ENCODE measurements around the gene UBE2J2. TPM values are rescaled to one million over a fixed set of nuclear protein-coding genes. Genes with fewer than 3 reads are reported as not detected.

UBE2J2 gene
- total RNA-seq, 4 donors from 2014 or later: 33.0 to 58.4 (median 36.2) TPM

- no peak overlapping the region for H3K27ac ChIP-seq
Observed at GRCh38 chr1:1232796-1233566, 40.7 kb downstream of the UBE2J2 start.

DNA sequence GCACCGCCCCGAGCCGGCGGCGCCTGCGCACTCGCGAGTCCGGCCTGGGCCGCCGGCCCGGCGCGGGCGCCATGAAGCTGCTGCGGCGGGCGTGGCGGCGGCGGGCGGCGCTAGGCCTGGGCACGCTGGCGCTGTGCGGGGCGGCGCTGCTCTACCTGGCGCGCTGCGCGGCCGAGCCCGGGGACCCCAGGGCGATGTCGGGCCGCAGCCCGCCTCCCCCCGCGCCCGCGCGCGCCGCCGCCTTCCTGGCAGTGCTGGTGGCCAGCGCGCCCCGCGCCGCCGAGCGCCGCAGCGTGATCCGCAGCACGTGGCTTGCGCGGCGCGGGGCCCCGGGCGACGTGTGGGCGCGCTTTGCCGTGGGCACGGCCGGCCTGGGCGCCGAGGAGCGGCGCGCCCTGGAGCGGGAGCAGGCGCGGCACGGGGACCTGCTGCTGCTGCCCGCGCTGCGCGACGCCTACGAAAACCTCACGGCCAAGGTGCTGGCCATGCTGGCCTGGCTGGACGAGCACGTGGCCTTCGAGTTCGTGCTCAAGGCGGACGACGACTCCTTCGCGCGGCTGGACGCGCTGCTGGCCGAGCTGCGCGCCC is 41.4 kb downstream of the UBE2J2 start, which contains the start of gene B3GALT6:
B3GALT6 (plus strand) TSS at position 30 of the 588 bp plus-strand sequence; CDS start at position 72, 42 bp downstream.
- Histone ChIP-seq H3K4me3 (replicated peaks in 1 of 3) (peak within 1 kb of the TSS; percentile 85 to 98 (median 96)), H3K27me3 (no peaks in the 10 kb centered on the region), H3K4me1 (peaks cover 18 to 36% of the 10 kb centered on the region in 2 donors), H3K27ac (peak within 1 kb of the TSS; percentile 48 to 80 (median 73)), H3K36me3 (peaks cover 14 to 16% of the 10 kb centered on the region in 2 donors), H3K9me3 (no peaks in the 10 kb centered on the region)
- DNase-seq: peak in 1 of 2 donors; percentile 11
- intact Hi-C loops (cut with DNase I): no loop called here
- WGBS, 2 donors: 28% methylated on average over 5 of the region's 100 CpGs; no CpG with 5 or more reads in 1 of the 2 donors
- peak in 1 of 2 donors; percentile 70 for TF ChIP-seq POLR2A (IDR thresholded peaks at IDR 0.05)
- TF ChIP-seq, protein P1, sequence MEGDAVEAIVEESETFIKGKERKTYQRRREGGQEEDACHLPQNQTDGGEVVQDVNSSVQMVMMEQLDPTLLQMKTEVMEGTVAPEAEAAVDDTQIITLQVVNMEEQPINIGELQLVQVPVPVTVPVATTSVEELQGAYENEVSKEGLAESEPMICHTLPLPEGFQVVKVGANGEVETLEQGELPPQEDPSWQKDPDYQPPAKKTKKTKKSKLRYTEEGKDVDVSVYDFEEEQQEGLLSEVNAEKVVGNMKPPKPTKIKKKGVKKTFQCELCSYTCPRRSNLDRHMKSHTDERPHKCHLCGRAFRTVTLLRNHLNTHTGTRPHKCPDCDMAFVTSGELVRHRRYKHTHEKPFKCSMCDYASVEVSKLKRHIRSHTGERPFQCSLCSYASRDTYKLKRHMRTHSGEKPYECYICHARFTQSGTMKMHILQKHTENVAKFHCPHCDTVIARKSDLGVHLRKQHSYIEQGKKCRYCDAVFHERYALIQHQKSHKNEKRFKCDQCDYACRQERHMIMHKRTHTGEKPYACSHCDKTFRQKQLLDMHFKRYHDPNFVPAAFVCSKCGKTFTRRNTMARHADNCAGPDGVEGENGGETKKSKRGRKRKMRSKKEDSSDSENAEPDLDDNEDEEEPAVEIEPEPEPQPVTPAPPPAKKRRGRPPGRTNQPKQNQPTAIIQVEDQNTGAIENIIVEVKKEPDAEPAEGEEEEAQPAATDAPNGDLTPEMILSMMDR (IDR thresholded peaks at IDR 0.05): no peak

More at GRCh38 chr1:1232796-1233566, 40.7 kb downstream of the UBE2J2 start:
- Histone ChIP-seq H3K4me1 (peaks cover 20 to 43% of the 10 kb centered on the region in 2 donors), H3K27me3 (no peaks in the 10 kb centered on the region), H3K9me3 (no peaks in the 10 kb centered on the region), H3K36me3 (peaks cover 8 to 10% of the 10 kb centered on the region in 2 donors), H3K4me3 (replicated peaks in 1 of 3) (no peak overlapping the region)
- TF ChIP-seq, protein P1 (IDR thresholded peaks at IDR 0.05): no peak
- no peak for TF ChIP-seq POLR2A (IDR thresholded peaks at IDR 0.05)
- intact Hi-C loops (cut with DNase I): no loop called here
- 87 to 89% methylated on average over 43 to 47 of the region's 98 CpGs for WGBS, 2 donors
- DNase-seq: no peak

DNA sequence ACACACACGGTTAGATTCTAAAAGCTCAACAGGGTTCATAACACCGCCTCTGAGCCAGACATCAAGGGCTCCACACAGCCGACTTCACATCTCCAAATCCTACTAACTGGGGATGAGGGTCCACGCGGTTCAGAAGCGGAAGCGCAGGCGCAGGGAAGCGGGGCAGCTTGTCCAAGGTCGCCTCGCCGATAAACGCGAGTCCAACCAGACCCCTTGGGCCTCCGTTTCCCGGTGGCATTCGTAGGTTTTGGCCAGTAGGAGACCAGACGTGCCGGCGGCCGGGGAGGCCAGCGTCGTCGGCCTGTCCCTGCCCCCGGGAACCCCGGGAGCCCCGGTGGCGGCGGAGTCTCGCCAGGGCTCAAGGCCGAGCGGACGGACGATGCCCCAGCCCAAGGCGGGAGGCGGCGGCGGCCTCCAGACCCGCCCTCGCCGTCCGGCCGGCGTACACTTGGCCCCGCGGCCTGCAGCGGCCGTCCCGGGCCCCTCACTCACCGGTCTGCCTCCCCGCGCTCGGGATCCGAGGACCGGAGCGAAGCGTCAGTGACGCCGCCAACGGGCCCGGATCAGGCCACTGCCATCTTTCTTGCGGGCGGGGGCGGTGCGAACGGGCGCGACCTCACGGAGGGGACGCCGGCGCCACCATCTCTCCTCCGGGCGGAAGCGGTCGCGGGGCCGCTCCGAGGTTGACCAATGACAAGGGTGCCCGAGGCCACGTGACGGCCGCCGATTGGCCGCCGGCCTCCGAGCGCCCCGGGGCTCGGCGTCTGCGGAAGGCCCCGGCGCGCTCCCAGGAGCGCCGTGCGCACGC is 42.0 kb downstream of the UBE2J2 start, which contains the start of gene SDF4:
SDF4 (minus strand) TSS at position 602 of the 808 bp plus-strand sequence. CDS start 3,229 bp downstream, outside the sequence.
- Histone ChIP-seq H3K4me1 (peaks cover 12 to 29% of the 10 kb centered on the region in 2 donors), H3K27ac (peak within 1 kb of the TSS; percentile 48 to 80 (median 73))
- TF ChIP-seq, protein P1 (IDR thresholded peaks at IDR 0.05): no peak
- peak in 1 of 2 donors; percentile 64 for TF ChIP-seq POLR2A (IDR thresholded peaks at IDR 0.05)

GRCh38 chr1:1230656-1231399 is 42.8 kb downstream of the UBE2J2 start:
- no peak for TF ChIP-seq POLR2A (IDR thresholded peaks at IDR 0.05)
- TF ChIP-seq, protein P1 (IDR thresholded peaks at IDR 0.05): no peak
- no peak for DNase-seq
- Histone ChIP-seq H3K27ac (peak overlapping the region in 2 of 3 donors; percentile 48 to 80), H3K27me3 (no peaks in the 10 kb centered on the region), H3K4me1 (peaks cover 12 to 28% of the 10 kb centered on the region in 2 donors), H3K36me3 (peaks cover 16 to 20% of the 10 kb centered on the region in 2 donors), H3K4me3 (replicated peaks in 1 of 3) (peak overlapping the region; percentile 85 to 98 (median 96)), H3K9me3 (no peaks in the 10 kb centered on the region)
- intact Hi-C loops (cut with DNase I): no loop called here
- WGBS, 2 donors: 19 to 21% methylated on average over 23 to 24 of the region's 24 CpGs

More for the DNA sequence above, 42.0 kb downstream of the UBE2J2 start, which contains the start of gene SDF4:
- H3K27me3 ChIP-seq: no peaks in the 10 kb centered on the region
- peaks cover 16 to 20% of the 10 kb centered on the region in 2 donors for H3K36me3 ChIP-seq
- peak within 1 kb of the TSS; percentile 85 to 98 (median 96) for H3K4me3 ChIP-seq (replicated peaks in 1 of 3)
- WGBS, 2 donors: 0 to 1% methylated on average over 7 to 26 of the region's 99 CpGs
- DNase-seq: peak; percentile 97
- H3K9me3 ChIP-seq: no peaks in the 10 kb centered on the region
- intact Hi-C loops (cut with DNase I): no loop called here
